GM10248 (cell line): Measurements from ENCODE around the gene MAP1LC3B2.

Experiments used
- CTCF ChIA-PET: fragments of 300-600 bp; sonication (Branson Sonifier 250); formaldehyde crosslinking; extraction: SDS; loops from one replicate; lab custom pipeline; 2021; ENCODE audit warnings: antibody characterized with exemption; lab: Yijun Ruan, JAX
- POLR2A ChIA-PET: fragments of 350-650 bp; sonication (Branson Sonifier 250); formaldehyde crosslinking; extraction: SDS; loops from one replicate; lab custom pipeline; 2020; ENCODE audit warnings: antibody characterized with exemption; lab: Yijun Ruan, JAX
- DNase-seq: peaks from one replicate; pipeline ENCODE4 v3.0.0; 2012; ENCODE audit errors: extremely low spot score
- TF ChIP-seq, protein P1 (sequence below): IDR thresholded peaks from 2 replicates; pipeline ENCODE4 v1.5.1; 2012; ENCODE audit warnings: mild to moderate bottlenecking, low read depth; ENCODE audit errors: extremely low read depth, missing control alignments, control extremely low read depth

Gene MAP1LC3B2

DNA sequence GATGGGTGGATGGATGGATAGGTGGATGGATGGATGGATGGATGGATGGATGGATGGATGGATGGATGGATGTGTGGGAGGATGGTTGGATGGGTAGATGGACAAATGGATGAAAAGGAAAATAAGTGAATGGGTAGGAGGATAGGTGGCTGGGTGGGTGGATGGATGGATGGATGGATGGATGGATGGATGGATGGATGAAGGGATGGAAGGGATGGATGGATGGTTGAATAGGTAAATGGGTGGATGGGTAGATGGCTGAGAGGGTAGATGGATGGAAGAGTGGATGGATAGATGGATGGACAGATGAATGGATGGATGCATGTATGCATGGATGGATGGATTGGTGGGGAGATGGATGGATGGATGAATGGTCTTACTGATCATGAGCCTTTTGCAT is 36.5 kb downstream of the MAP1LC3B2 start:
- CTCF ChIA-PET = no interaction called here
- TF ChIP-seq, protein P1, sequence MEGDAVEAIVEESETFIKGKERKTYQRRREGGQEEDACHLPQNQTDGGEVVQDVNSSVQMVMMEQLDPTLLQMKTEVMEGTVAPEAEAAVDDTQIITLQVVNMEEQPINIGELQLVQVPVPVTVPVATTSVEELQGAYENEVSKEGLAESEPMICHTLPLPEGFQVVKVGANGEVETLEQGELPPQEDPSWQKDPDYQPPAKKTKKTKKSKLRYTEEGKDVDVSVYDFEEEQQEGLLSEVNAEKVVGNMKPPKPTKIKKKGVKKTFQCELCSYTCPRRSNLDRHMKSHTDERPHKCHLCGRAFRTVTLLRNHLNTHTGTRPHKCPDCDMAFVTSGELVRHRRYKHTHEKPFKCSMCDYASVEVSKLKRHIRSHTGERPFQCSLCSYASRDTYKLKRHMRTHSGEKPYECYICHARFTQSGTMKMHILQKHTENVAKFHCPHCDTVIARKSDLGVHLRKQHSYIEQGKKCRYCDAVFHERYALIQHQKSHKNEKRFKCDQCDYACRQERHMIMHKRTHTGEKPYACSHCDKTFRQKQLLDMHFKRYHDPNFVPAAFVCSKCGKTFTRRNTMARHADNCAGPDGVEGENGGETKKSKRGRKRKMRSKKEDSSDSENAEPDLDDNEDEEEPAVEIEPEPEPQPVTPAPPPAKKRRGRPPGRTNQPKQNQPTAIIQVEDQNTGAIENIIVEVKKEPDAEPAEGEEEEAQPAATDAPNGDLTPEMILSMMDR = no peak

DNA sequence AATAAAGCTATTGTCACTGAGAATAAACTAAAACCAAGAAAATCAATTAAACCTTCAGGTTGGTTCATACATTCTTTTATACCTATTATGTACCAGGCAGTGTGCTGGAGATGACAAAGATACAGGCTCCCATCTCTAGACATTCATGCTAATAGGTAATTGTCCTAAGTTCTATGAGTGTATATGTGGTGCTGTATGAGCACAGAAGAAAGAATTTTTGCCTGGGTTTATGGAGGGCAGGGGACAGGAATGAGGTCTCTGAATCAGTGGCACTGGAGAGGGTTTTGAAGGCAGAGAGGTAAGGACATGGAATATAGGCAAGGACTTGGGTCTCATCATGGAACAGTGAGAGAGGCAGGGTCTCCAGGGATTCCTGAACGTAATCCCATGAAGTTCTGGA is 38.7 kb downstream of the MAP1LC3B2 start:
- ChIA-PET CTCF (interaction anchor here (1.0 to 2.0 kb wide), 5 partner anchors 12 to 262 kb away, joined by 3 to 6 read pairs (median 3); no protein-coding TSS in a partner anchor), POLR2A (no interaction called here)
- TF ChIP-seq, protein P1 = no peak
- no peak for DNase-seq

More for the DNA sequence above, 36.5 kb downstream of the MAP1LC3B2 start:
- no peak for DNase-seq
- POLR2A ChIA-PET = no interaction called here

DNA sequence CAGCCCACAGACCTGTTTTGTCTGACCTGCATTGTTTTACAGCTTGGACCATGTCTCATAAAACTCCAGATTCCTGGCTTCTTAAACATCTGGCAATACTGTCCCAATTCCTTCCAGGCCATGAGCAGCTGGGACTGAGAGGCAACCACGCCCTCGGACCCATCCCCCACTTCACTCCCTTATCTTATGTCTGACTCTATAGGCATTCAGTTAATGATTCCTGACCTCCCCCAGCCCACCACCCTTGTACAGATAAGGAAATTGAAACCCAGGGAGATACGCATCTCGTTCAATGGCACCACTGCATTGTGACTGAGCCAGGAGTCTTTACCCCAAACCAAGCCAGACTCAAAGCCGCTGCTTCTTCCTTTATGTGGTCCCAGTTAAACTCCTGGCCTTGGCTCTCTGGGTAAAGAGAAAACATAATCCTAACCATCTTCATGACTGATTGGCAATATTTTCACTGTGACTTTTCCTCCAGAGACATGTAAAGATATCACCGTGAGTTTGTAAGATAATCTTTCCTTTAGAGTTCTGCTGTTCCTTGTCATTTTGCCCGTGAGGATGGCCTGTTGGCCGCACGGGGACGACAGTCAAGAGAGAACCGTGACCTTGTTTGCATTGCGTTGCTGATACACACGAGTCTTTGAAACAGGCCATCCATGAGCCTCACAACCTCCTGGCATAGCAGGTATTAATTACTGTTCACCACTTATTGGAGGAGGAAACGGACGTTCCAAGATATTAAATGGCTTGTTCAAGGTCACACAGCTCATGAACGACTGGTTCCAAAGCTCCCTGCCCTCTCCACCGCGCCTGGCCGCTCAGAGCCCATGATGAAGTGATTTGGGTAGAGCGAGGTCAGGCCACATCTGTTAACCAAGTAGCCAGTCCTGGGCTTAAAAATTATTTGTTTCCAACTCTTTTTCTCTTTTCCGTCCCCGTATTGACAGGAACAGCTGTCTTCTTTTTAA is 39.4 kb downstream of the MAP1LC3B2 start:
- POLR2A ChIA-PET = no interaction called here
- TF ChIP-seq, protein P1 = no peak
- DNase-seq = no peak
- CTCF ChIA-PET = interaction anchor here (1.0 to 2.6 kb wide), 9 partner anchors 12 to 303 kb away, joined by 3 to 9 read pairs (median 3); no protein-coding TSS in a partner anchor

DNA sequence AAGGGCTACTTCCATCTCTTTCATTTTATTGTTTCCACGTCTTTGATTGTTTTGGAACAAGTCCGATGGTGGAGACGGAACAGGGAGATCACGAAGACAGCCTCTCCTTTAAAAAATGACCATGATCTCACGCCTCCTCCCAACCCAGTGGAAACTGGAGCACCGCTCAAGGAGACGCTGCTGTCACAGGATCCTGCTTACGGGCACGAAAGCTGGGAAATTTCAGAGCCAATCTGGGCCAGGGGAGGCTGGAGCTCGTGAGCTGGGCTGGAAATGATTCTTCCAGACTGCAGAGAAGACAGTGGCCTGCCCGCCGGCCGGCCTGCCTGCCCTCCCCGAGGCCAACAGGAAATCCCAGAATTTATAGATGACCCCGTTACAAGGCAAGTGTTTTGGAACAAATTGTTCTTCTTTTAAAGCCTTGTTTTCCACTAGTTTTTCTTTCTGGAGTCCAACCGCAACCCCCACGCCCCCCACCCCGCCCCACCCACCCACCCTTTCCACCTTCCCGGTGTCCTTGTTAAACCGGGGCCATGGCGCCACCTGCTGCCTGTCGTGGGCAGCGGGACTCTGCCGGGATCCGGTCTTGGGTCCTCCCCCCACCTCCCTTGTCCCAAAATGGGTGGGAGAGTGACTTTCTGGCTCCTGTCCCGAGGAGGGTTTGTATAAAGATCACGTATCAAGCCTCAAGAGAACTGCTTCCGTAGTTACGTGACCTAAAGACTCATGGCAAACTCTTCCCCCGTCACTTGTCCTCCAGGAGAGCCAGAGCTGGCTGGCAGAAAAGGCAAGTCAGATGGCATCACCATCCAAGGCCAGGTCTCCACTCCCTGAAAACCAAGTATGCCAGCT is 40.3 kb downstream of the MAP1LC3B2 start:
- ChIA-PET POLR2A (no interaction called here), CTCF (interaction anchor here (1.0 to 2.6 kb wide), 24 partner anchors 9 to 587 kb away, joined by 3 to 9 read pairs (median 4); partner anchors contain the start of gene MAP1LC3B2)
- TF ChIP-seq, protein P1 = peak; percentile 69
- peak; percentile 73 for DNase-seq

DNA sequence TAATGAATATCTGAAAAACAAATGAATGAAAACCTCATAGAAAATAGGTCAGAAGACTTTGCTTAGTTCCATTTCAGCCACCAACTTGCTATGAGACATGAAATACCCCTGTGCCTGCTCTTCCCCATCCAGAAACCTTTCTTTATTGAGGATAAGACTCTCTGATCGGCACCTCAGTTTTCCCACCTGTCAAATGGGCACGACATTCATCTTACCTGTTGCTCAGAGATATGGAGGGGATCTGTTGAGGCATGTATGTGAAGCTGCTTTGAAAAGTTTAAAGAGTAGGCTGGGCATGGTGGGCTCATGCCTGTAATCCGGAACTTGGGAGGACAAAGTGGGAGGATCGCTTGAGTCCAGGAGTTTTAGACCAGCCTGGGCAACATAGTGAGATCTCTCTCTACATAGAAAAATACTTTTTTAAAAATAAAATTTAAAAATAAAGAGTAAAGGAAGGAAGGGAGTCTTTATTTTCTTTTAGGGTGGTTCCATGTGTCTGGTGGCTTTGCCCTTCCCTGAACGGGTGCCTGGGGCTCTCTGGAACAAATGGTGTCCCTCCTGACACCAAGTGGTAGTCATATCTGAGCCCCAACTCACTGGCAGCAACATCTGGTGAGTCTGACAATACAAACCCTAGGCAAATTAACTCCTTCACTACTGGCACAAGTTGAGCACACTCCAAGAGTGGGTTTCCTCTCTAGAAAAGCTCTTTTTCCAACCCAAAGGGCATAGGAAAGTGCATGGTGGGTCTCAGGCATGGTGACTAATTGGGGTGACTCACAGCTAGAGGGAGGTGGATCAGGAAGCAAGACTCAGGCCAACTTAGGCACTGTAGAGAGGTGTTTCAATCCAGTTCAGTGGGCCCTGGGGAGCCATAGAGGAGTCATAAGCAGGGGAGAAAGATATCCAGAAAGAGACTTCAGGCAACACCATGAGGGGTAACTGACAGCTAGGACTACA is 42.1 kb downstream of the MAP1LC3B2 start:
- POLR2A ChIA-PET = no interaction called here
- TF ChIP-seq, protein P1 = no peak
- no peak for DNase-seq
- CTCF ChIA-PET = interaction anchor here (0.8 to 2.4 kb wide), 16 partner anchors 8 to 603 kb away, joined by 3 to 9 read pairs (median 4); no protein-coding TSS in a partner anchor
